HG03460 (cell line): ENCODE measurements around the gene THSD8.
"Not testable (repeated sequence)": the region's sequence is repeated elsewhere in the genome, so short reads cannot be mapped to it uniquely, and the experiment has no call there.

Experiments used
- ATAC-seq: cut with Tn5 transposase; IDR thresholded peaks from one replicate; pipeline ENCODE4 v1.9.1; 2021; ENCODE audit not compliant: unreplicated experiment

The THSD8 gene

DNA sequence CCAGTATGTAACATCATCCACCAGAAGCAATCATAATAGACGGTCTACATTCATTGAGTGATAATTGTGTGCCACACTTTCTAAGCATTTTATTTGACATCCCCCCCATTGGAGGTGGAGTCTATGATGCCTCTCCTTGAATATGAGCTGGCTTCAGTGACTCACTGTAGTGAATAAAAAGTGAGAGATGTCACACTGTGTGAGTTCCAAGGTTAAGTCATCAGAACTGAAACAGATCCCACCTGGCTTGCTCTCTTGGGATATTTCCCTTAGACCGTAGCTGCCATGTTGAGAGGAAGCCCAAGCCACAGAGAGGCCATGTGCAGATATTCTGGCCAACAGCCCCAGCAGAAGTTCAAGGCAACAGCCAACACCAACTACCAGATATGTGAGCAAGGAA is 19.9 kb downstream of the THSD8 start:
- no peak for ATAC-seq

GRCh38 chr19:12825254-12826131 is 23.6 kb downstream of the THSD8 start:
- ATAC-seq = no peak

DNA sequence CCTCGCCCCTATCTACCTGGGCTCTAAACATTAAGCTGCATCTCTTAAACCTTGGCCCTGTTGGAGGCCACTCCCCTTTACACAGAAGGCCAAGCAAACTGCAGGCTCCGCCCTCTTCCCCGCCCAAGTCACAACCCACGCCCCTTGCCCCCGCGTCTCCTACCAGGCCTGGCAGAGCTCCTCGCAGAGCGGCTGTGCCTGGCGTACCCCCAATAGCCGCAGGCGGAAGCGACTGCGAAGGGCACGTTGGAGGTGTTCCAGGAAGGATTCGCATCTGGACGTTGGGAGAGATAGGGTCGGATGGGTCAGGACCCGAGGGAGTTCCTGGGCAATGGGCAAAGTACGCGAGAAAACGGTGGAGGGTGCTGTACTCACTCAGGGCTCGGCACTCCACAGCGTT is 26.6 kb downstream of the THSD8 start:
- no peak for ATAC-seq

GRCh38 chr19:12833418-12833737 is 31.5 kb downstream of the THSD8 start:
- no peak for ATAC-seq

DNA sequence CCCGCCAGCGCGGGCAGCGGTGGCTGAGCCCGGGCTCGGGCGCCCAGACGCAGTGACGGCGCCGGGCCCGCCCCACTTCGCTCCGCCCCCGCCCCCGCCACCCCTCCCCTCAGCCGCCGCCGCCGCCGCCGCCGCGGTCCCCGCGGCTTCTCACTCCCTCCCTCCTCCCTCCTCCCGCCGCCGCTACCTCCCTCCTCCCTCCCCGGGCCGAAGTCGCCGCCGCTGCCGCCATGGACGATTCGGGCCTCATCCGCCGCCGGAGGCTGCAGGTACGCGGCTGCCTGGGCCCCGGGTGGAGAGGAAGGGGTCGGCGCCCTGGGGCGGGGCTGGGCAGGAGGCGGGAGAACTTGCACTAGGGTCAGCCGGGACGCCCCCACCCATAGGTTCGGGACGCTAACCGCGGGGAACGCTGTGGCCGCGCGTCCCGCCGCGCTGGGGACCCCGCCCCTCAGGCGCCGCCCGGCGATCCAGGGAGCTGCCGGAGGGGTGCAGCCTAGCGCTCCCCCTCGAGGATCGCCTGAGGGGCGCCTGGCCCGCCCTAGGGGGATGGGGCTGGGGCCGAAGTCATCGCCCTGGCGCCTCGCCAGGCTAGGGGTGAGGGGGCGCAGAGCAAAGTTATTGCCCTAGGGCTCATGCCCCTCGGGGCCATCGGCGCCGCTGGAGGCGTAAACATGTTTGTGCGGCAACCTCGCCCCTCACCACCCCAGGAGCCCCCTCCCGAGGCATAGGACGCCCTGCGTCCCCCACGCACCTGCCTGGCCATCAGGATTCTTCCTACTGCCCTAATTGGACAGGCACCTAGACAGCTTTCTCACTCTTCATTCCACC is 32.1 kb downstream of the THSD8 start:
- ATAC-seq = no peak

GRCh38 chr19:12834566-12834943 is 32.7 kb downstream of the THSD8 start, which contains the start of gene RTBDN:
Gene RTBDN (minus strand): TSS chr19:12834579. CDS start chr19:12829979, 4,600 bp downstream.
- no peak for ATAC-seq

- ATAC-seq = no peak
Observed at GRCh38 chr19:12834976-12835757, 33.3 kb downstream of the THSD8 start.

DNA sequence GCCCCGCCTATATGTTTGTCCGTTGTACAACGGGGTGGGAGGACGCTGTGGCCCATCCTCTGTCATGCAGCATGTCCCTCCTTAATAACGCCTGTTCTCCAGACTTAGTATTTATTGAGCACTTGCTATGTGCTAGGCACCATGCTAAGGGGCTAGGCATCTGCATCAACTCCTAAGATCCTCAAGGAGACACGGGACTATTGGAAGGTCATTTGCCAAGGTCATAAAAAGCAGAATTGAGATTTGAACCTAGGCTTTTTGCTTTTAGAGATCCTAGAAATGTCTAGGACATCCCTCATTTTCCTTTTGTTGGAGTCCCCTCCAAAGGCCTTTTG is 34.6 kb downstream of the THSD8 start:
- no peak for ATAC-seq

DNA sequence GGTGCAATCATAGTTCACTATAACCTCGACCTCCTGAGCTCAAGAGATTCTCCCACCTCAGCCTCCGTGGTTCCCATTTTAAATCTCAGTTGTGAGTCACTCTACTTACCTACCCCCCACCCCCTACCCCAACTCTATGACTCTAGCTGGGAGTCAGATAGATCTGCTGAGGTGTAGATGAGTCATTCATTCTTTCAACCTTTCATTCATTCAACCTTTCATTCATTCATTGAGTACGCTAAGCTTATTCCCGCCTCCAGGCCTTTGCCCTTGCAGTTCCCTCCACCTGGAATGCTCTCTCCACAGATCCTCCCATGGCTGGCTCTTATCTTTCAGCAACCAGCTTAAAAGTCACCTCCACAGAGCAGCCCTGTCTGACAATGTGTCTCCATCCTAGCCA is 35.4 kb downstream of the THSD8 start:
- ATAC-seq = no peak

DNA sequence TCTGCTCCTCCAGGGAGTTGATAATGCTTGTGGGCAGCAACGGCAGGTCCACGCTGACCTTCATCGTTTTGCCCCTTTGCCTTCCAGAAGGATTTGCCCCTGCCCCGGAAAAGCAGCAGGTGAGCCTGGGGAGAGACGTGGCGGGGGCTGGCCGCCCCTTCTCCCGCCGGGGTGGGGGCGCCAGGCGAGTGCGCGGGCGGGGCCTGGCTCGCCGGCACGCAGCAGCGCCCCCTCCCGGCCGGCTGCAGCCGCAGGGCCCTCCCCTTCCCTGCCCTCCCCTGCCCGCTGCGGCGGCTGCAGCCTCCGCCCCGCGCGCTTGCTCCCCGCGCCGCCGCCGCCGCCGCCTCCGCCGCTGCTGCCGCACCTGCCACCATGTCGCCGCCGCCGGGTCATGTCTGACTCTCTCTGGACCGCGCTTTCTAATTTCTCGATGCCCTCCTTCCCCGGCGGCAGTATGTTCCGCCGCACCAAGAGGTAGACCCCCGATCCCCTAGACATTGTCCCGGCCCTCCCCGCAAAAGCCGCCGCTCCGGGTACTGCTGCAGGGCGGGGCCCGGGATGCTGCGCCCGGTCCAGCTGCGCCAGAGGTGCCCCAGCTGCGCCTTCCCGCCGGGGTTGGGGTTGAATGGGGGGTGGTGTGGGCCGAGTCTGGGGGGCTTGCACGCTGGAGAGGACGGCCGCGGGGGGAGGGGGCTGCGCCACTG is 36.5 kb downstream of the THSD8 start, which contains the start of gene MAST1:
TSS of gene MAST1 (plus strand) at position 334 of the 704 bp plus-strand sequence. CDS start at position 392, 58 bp downstream.
- no peak for ATAC-seq

GRCh38 chr19:12838886-12839756 is 37.3 kb downstream of the THSD8 start:
- no peak for ATAC-seq

DNA sequence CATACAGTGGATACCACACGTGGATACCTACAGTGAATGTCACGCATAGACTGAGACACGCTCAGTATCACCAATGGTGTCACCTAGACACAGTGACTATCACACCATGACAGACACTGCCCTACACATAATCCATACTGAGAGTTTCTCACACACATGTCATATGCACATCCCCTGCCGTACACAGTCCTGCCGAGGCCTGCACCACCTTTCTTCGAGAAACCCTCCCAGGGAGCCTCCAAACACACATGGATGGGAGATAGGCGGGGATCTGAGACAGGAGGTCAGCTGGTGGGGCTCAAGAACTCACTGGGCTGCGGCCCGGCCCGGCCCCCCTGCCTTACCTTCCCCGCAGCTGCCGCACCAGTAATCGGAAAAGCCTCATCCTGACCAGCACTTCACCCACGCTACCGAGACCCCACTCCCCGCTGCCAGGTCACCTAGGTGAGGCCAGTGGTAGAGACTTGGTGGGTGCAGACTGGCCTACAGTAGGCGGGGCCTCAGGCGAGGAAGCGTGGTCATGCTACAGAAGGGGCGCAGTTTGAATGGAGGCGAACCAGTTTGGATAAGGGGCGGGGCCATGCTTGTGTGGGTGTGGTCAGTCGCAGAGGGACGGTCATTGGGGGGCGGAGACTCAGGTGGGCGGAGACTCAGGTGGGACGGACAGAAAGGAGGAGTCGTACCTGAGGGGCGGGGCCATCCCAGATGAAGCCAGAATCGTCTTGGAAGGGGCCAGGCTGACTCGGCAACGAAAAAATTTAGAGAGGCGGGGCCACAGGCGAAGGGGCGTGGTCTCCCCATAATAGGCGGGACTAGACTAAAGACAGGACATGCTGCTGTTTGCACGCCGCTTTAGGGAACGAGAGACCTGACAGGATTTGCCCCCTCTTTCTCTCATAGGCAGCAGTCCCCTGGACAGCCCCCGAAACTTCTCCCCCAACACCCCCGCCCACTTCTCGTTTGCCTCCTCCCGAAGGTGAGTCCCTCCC is 38.5 kb downstream of the THSD8 start:
- ATAC-seq = no peak

DNA sequence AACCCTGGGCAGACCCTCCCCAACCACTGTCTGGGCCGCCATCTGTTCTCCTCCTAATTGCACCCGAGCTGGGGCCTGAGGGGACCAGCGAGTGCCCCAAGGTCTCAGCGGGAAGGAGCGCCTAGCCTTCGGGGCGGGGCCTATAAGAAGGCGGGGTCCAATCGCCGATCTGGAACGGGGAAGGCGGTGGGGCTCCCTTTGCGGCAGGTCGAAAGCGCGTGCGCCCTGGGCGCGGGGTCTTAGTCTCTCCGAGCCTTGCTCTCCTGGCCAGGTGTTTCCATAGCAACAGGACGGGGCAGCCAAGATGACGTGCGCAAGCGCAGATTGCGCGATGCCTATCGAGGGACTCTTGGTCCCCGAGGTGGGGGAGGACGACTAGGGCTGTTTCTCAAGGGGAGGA is 39.2 kb downstream of the THSD8 start:
- ATAC-seq = no peak

DNA sequence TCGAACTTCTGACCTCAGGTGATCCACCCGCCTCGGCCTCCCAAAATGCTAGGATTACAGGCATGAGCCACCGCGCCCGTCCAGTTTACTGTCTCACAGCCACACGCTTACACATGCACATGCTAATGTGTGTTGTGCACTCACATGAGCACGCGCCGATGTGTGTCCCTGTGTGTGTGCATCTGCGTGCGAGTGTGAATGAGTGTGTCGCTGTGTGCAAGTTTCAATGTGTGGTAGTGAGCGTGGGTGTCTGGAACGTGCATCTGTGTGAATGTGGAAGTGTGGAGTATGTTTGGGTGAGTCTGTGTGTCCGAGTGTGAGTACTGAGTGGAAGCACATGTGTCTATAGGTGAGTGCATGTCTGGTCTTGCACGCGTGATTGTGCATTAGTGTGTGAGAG is 40.6 kb downstream of the THSD8 start:
- ATAC-seq = no peak

- no peak for ATAC-seq
Observed at GRCh38 chr19:12843328-12843727, 41.5 kb downstream of the THSD8 start.

- no peak for ATAC-seq
Observed at GRCh38 chr19:12843999-12844732, 42.3 kb downstream of the THSD8 start.

GRCh38 chr19:12846613-12847012 is 44.7 kb downstream of the THSD8 start:
- ATAC-seq = not testable (repeated sequence)
